Fibroblast of lung (primary cell): ENCODE data around the gene WTAP. TPM values are rescaled to one million over a fixed set of nuclear protein-coding genes. Genes with fewer than 3 reads are reported as not detected.

ENCODE experiments used
- DNase-seq, 2 donors: peaks; one replicate each; pipeline versions ENCODE4 v3.0.0 to v3.0.0-alpha.2; 2010; ENCODE audit warnings: low read depth in 2 of 2
- H2AFZ ChIP-seq: 2 replicates; pipeline ENCODE4 v1.5.1; 2012; ENCODE audit warnings: low read length, control low read depth, inconsistent platforms
- H3K27ac ChIP-seq: 2 replicates; pipeline ENCODE4 v1.5.1; 2011; ENCODE audit warnings: low read length, control low read depth; ENCODE audit not compliant: insufficient read depth
- H3K27me3 ChIP-seq: 2 replicates; pipeline ENCODE4 v1.5.1; 2011; ENCODE audit warnings: mild to moderate bottlenecking, low read length; ENCODE audit not compliant: control insufficient read depth, insufficient read depth
- H3K36me3 ChIP-seq: 2 replicates; pipeline ENCODE4 v1.5.1; 2011; ENCODE audit warnings: low read length; ENCODE audit not compliant: control insufficient read depth, insufficient read depth
- H3K4me1 ChIP-seq: 2 replicates; pipeline ENCODE4 v1.5.1; 2011; ENCODE audit warnings: low read length; ENCODE audit not compliant: control insufficient read depth, insufficient read depth; ENCODE audit errors: extremely low read depth
- H3K4me2 ChIP-seq: 2 replicates; pipeline ENCODE4 v1.5.1; 2011; ENCODE audit warnings: low read length, control low read depth; ENCODE audit not compliant: insufficient read depth; ENCODE audit errors: extremely low read depth
- H3K4me3 ChIP-seq, 4 experiments: fragments of 200-600 bp in 1 of 4; sonication (generic) in 1 of 4; replicated peaks in 1 of 4; 2 replicates each; pipeline ENCODE4 v1.5.1; 2011 to 2016; ENCODE audit warnings: low read length in 4 of 4, low read depth in 3 of 4, mild to moderate bottlenecking in 3 of 4, control low read depth in 2 of 4, inconsistent platforms in 1 of 4, mixed read lengths in 1 of 4; ENCODE audit not compliant: insufficient read depth in 1 of 4; ENCODE audit errors: control extremely low read depth in 1 of 4
- H3K79me2 ChIP-seq: 2 replicates; pipeline ENCODE4 v1.5.1; 2012; ENCODE audit warnings: mild to moderate bottlenecking, low read length, inconsistent platforms; ENCODE audit not compliant: control insufficient read depth, insufficient read depth
- H3K9ac ChIP-seq: 2 replicates; pipeline ENCODE4 v1.5.1; 2011; ENCODE audit warnings: mild to moderate bottlenecking, low read length, control low read depth; ENCODE audit not compliant: insufficient read depth
- H3K9me3 ChIP-seq: 2 replicates; pipeline ENCODE4 v1.5.1; 2012; ENCODE audit warnings: low read depth, low read length; ENCODE audit not compliant: control insufficient read depth, insufficient read depth
- H4K20me1 ChIP-seq: 2 replicates; pipeline ENCODE4 v1.5.1; 2011; ENCODE audit warnings: low read length; ENCODE audit not compliant: control insufficient read depth, insufficient read depth; ENCODE audit errors: extremely low read depth
- EZH2 ChIP-seq: IDR thresholded peaks from 2 replicates; pipeline ENCODE4 v1.5.1; 2012; ENCODE audit warnings: low read length, control low read depth, mild to moderate bottlenecking; ENCODE audit errors: missing control alignments
- polyA plus RNA-seq, 2 donors: library from polyadenylated mRNA; depleted of rRNA in 1 of 2; stranded (reverse) in 1 of 2; unstranded in 1 of 2; fragments of >200 nt; gene quantifications; 2 replicates each; pipeline ENCODE4 v1.2.1, GENCODE V29; 2011 to 2012; ENCODE audit warnings: missing spikeins in 1 of 2
- total RNA-seq: library from RNA; depleted of rRNA; stranded (reverse); fragments of >200 nt; gene quantifications from 2 replicates; pipeline ENCODE4 v1.2.1, GENCODE V29; 2014
- TF ChIP-seq, protein P1 (sequence below), 2 donors: IDR thresholded peaks in 1 of 2; conservative IDR thresholded peaks in 1 of 2; 1 replicate in 1 of 2; 2 replicates in 1 of 2; pipeline ENCODE4 v1.5.1; 2011 to 2012; ENCODE audit warnings: low read length in 2 of 2, control low read depth in 1 of 2, inconsistent platforms in 1 of 2, low read depth in 1 of 2, mild to moderate bottlenecking in 1 of 2

Gene WTAP
- total and polyA plus RNA-seq, 2 donors (not counting 1 experiment from before 2014, with no cell fraction given): 52.7 to 124 TPM

DNA sequence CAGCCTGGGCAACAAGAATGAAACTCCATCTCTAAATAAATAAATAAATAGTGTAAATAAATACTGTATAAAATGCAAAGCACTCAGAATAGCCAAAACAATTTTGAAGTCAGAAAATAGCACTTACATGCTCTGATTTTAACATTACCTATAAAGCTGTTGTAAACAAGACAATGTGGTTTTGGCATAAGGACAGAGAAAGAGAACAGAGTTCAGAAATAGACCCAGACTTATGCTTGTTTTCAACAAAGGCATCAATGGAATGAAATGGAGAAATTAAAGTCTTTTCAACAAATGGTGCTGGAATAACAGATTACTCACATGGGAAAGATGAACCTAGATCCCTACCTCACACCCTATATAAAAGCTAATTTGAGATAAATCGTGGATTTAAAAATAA, 44.9 kb downstream of the WTAP start:
- Histone ChIP-seq H3K4me2 (no peak overlapping the region), H3K4me3 (no peak overlapping the region), H3K79me2 (no peaks in the 10 kb centered on the region), H3K9me3 (no peaks in the 10 kb centered on the region), H2AFZ (no peak overlapping the region), H3K9ac (no peak overlapping the region), H3K4me1 (no peaks in the 10 kb centered on the region), H3K36me3 (peaks cover 3% of the 10 kb centered on the region), H3K27me3 (no peaks in the 10 kb centered on the region), H4K20me1 (no peaks in the 10 kb centered on the region), H3K27ac (no peak overlapping the region)
- no peak for DNase-seq
- TF ChIP-seq, protein P1, sequence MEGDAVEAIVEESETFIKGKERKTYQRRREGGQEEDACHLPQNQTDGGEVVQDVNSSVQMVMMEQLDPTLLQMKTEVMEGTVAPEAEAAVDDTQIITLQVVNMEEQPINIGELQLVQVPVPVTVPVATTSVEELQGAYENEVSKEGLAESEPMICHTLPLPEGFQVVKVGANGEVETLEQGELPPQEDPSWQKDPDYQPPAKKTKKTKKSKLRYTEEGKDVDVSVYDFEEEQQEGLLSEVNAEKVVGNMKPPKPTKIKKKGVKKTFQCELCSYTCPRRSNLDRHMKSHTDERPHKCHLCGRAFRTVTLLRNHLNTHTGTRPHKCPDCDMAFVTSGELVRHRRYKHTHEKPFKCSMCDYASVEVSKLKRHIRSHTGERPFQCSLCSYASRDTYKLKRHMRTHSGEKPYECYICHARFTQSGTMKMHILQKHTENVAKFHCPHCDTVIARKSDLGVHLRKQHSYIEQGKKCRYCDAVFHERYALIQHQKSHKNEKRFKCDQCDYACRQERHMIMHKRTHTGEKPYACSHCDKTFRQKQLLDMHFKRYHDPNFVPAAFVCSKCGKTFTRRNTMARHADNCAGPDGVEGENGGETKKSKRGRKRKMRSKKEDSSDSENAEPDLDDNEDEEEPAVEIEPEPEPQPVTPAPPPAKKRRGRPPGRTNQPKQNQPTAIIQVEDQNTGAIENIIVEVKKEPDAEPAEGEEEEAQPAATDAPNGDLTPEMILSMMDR (conservative IDR thresholded peaks at IDR 0.05 in 1 of 2, IDR thresholded peaks at IDR 0.05 in 1 of 2; ENCODE audit: low read depth in 1 of 2, low read length in 2 of 2): no peak
- TF ChIP-seq EZH2: no peak

DNA sequence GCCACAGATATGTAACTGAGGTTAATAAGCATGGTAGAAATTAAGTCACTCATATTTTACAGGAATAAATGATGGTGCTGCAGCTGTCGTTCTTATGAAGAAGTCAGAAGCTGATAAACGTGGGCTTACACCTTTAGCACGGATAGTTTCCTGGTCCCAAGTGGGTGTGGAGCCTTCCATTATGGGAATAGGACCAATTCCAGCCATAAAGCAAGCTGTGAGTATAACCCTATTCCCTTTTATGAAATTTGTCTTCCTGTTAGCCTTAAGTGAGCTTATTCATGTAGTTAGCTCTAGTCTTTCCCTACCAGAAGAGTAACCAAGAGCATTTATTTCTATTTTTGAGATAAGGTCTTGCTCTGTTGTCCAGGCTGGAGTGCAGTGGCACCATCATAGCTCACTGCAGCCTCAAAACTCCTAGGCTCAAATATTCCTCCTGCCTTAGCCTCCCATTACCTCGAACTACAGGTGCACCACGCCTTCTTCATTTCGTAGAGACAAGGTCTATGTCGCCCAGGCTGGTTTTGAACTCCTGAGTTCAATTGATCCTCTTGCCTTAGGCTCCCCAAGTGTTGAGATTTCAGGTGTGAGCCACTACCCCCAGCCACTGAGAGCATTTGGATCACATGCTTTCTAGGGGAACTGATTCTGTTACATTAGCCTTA, 50.1 kb downstream of the WTAP start:
- no peak for TF ChIP-seq EZH2
- TF ChIP-seq, protein P1 (conservative IDR thresholded peaks at IDR 0.05 in 1 of 2, IDR thresholded peaks at IDR 0.05 in 1 of 2; ENCODE audit: low read depth in 1 of 2, low read length in 2 of 2): no peak
- no peak overlapping the region for H3K27ac ChIP-seq
- DNase-seq: no peak

DNA sequence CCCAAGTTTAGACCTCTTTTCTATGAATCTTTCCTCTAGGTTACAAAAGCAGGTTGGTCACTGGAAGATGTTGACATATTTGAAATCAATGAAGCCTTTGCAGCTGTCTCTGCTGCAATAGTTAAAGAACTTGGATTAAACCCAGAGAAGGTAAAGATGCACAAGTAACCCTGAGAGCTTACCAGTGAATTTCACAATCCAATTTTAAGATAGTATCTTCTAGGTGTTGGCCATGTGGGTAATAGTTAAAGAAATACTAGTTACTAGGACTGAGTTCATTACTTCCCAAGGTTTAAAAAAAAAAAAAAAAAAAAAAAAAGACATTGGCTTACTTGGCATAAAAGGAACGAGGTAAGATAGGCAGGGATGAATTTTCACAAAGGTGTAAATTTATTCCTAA, 50.8 kb downstream of the WTAP start:
- H3K27me3 ChIP-seq: no peaks in the 10 kb centered on the region
- peaks cover 11% of the 10 kb centered on the region for H3K79me2 ChIP-seq
- no peak overlapping the region for H3K9ac ChIP-seq
- no peak overlapping the region for H3K4me3 ChIP-seq
- peaks cover 18% of the 10 kb centered on the region for H3K36me3 ChIP-seq
- H2AFZ ChIP-seq: no peak overlapping the region
- no peaks in the 10 kb centered on the region for H4K20me1 ChIP-seq
- TF ChIP-seq, protein P1 (conservative IDR thresholded peaks at IDR 0.05 in 1 of 2, IDR thresholded peaks at IDR 0.05 in 1 of 2; ENCODE audit: low read depth in 1 of 2, low read length in 2 of 2): no peak
- TF ChIP-seq EZH2: no peak
- H3K9me3 ChIP-seq: no peaks in the 10 kb centered on the region
- H3K27ac ChIP-seq: no peak overlapping the region
- DNase-seq: no peak
- no peaks in the 10 kb centered on the region for H3K4me1 ChIP-seq
- no peak overlapping the region for H3K4me2 ChIP-seq

More for the DNA sequence above, 50.1 kb downstream of the WTAP start:
- Histone ChIP-seq H3K79me2 (peaks cover 6% of the 10 kb centered on the region), H3K36me3 (peaks cover 18% of the 10 kb centered on the region), H4K20me1 (no peaks in the 10 kb centered on the region), H3K27me3 (no peaks in the 10 kb centered on the region), H3K4me3 (no peak overlapping the region), H3K4me1 (no peaks in the 10 kb centered on the region), H3K9me3 (no peaks in the 10 kb centered on the region), H2AFZ (no peak overlapping the region), H3K9ac (no peak overlapping the region), H3K4me2 (no peak overlapping the region)
